Measurements from ENCODE around the gene SLC52A3. TPM values are rescaled to one million over a fixed set of nuclear protein-coding genes. Genes with fewer than 3 reads are reported as not detected.
A peak's percentile ranks its signal among the peaks of the same experiment; 100 is the strongest.

The SLC52A3 gene
- total and polyA plus RNA-seq, 4 experiments from 2014 or later = not detected

DNA sequence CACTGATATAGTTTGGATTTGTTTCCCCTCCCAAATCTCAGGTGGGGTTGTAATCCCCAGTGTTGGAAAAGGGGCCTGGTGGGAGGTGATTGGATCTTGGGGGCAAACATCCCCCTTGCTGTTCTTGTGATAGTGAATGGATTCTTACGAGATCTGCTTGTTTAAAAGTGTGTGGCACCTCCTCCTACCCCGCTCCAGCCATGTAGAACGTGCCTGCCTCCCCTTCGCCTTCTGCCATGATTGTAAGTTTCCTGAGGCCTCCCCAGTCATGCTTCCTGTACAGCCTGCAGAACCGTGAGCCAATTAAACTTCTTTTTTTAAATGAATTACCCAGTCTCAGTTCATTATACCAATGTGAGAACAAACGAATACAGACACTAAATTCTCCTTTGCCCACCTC lies 26.7 kb downstream of the SLC52A3 start:
- Mint-ChIP-seq H3K27me3 (peaks cover 15 to 28% of the 10 kb centered on the region in 2 donors), H3K36me3 (peaks cover 0 to 2% of the 10 kb centered on the region in 2 donors), H3K4me1 (no peaks in the 10 kb centered on the region), H3K9me3 (peaks cover 0 to 28% (median 21%) of the 10 kb centered on the region in 8 donors), H3K27ac (no peak overlapping the region), H3K4me3 (no peak overlapping the region)
- Histone ChIP-seq H3K36me3 (ENCODE audit: insufficient read depth, low read length) (no peaks in the 10 kb centered on the region), H3K4me1 (ENCODE audit: insufficient read depth, low read length) (no peaks in the 10 kb centered on the region), H3K9me3 (ENCODE audit: control insufficient read depth in 1 of 2, low read length in 2 of 2) (no peaks in the 10 kb centered on the region), H3K27me3 (ENCODE audit: insufficient read depth, low read length) (no peaks in the 10 kb centered on the region), H3K4me3 (ENCODE audit: low read length in 2 of 2) (no peak overlapping the region), H3K27ac (ENCODE audit: low read depth, low read length) (no peak overlapping the region)
- POLR2A ChIA-PET (ENCODE audit: partially characterized antibody) = no interaction called here
- no peak for DNase-seq
- CTCF ChIA-PET (ENCODE audit: partially characterized antibody) = interaction anchor here (1.0 kb wide), 1 partner anchor 7 kb away, joined by 3 read pairs; no protein-coding TSS in a partner anchor
- intact Hi-C loops (cut with micrococcal nuclease) = no loop called here

DNA sequence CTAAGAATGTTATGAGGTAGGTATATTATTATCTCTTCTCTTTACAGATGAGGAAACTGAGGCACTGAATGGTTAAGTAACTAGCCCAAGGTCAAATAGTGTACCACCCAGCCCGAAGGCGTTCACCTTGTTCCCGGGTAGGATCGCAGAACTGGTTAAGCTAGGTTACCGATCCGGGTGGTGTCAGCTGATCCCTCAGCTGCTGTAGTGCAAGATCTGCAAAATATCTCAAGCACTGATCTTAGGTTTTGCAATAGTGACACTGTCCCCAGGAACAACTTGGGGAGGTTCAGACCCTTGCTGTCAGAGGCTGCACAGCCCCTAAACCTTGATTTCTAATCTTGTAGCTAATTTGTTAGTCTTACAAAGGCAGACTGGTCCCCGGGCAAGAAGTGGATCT lies 28.1 kb downstream of the SLC52A3 start:
- ChIA-PET CTCF (ENCODE audit: partially characterized antibody) (interaction anchor here (1.1 to 2.3 kb wide), 2 partner anchors 9 to 12 kb away, joined by 3 to 6 read pairs; no protein-coding TSS in a partner anchor), POLR2A (ENCODE audit: partially characterized antibody) (no interaction called here)
- Mint-ChIP-seq H3K9me3 (peaks cover 0 to 18% (median 11%) of the 10 kb centered on the region in 8 donors), H3K4me1 (no peaks in the 10 kb centered on the region), H3K27ac (no peak overlapping the region), H3K27me3 (peaks cover 15 to 26% of the 10 kb centered on the region in 2 donors), H3K4me3 (no peak overlapping the region), H3K36me3 (no peaks in the 10 kb centered on the region)
- H3K9me3 ChIP-seq (ENCODE audit: control insufficient read depth in 1 of 2, low read length in 2 of 2) = no peaks in the 10 kb centered on the region
- H3K27me3 ChIP-seq (ENCODE audit: insufficient read depth, low read length) = no peaks in the 10 kb centered on the region
- H3K27ac ChIP-seq (ENCODE audit: low read depth, low read length) = no peak overlapping the region
- no peaks in the 10 kb centered on the region for H3K4me1 ChIP-seq (ENCODE audit: insufficient read depth, low read length)
- intact Hi-C loops (cut with micrococcal nuclease) = no loop called here
- no peak for DNase-seq
- no peaks in the 10 kb centered on the region for H3K36me3 ChIP-seq (ENCODE audit: insufficient read depth, low read length)
- H3K4me3 ChIP-seq (ENCODE audit: low read length in 2 of 2) = no peak overlapping the region

DNA sequence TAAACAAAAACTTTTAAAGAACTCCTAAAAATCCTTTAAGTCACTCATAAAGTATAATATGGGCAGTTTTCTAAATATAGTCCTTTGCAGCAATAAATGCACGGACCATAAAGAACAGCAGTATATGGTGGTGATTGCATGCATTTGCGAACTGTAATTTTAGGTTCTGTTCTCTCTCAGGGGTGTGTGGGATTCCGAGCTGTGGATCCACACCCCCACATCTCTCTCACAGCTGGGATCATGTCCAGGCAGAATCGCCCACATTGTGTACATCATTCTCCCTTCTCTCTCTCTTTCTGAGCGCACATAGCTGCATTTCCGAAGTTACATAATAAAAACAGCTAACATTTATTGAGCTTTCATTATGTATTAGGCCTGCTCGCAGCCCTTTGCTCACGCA lies 28.6 kb downstream of the SLC52A3 start:
- peaks cover 14 to 27% of the 10 kb centered on the region in 2 donors for H3K27me3 Mint-ChIP-seq
- no peaks in the 10 kb centered on the region for H3K36me3 Mint-ChIP-seq
- intact Hi-C loops (cut with micrococcal nuclease) = loop anchor here (2.0 to 10.0 kb wide), 2 partner anchors 175 to 385 kb away; no protein-coding TSS in a partner anchor
- H3K27ac ChIP-seq (ENCODE audit: low read depth, low read length) = no peak overlapping the region
- H3K4me1 ChIP-seq (ENCODE audit: insufficient read depth, low read length) = no peaks in the 10 kb centered on the region
- no peak for DNase-seq
- no peaks in the 10 kb centered on the region for H3K4me1 Mint-ChIP-seq
- no peaks in the 10 kb centered on the region for H3K27me3 ChIP-seq (ENCODE audit: insufficient read depth, low read length)
- no peak overlapping the region for H3K4me3 ChIP-seq (ENCODE audit: low read length in 2 of 2)
- ChIA-PET CTCF (ENCODE audit: partially characterized antibody) (interaction anchor here (1.1 to 2.3 kb wide), 4 partner anchors 10 to 61 kb away, joined by 3 to 6 read pairs (median 4); no protein-coding TSS in a partner anchor), POLR2A (ENCODE audit: partially characterized antibody) (no interaction called here)
- H3K9me3 Mint-ChIP-seq = peaks cover 0 to 14% (median 7%) of the 10 kb centered on the region in 8 donors
- no peaks in the 10 kb centered on the region for H3K9me3 ChIP-seq (ENCODE audit: control insufficient read depth in 1 of 2, low read length in 2 of 2)
- no peak overlapping the region for H3K27ac Mint-ChIP-seq
- no peak overlapping the region for H3K4me3 Mint-ChIP-seq
- no peaks in the 10 kb centered on the region for H3K36me3 ChIP-seq (ENCODE audit: insufficient read depth, low read length)

DNA sequence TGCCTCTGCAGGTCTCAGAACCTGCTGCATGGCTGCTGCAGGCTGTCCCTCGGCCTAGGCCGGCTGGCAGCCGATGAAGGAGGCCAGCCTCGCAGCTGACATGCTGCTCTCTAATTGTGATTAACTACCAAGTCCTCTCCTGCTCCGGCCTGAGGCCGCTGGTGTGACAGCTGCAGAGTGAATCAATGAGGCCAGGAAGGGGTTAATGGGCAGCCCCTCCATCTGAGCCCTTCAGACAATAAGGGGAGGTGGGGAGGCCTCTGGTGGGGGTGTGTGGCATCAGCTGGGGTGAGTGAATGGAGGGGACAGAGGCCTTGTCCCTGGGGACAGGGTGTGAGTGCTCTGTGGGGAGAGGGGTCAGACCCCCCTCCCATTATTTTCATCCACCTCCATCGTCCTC lies 34.4 kb downstream of the SLC52A3 start:
- Mint-ChIP-seq H3K36me3 (no peaks in the 10 kb centered on the region), H3K4me1 (peaks cover 0 to 5% (median under 1%) of the 10 kb centered on the region in 4 donors), H3K4me3 (no peak overlapping the region), H3K27me3 (peaks cover 21 to 36% of the 10 kb centered on the region in 2 donors), H3K27ac (no peak overlapping the region), H3K9me3 (peaks cover 0 to 4% (median 0%) of the 10 kb centered on the region in 8 donors)
- Histone ChIP-seq H3K36me3 (ENCODE audit: insufficient read depth, low read length) (no peaks in the 10 kb centered on the region), H3K27me3 (ENCODE audit: insufficient read depth, low read length) (peaks cover under 1% of the 10 kb centered on the region), H3K9me3 (ENCODE audit: control insufficient read depth in 1 of 2, low read length in 2 of 2) (no peaks in the 10 kb centered on the region), H3K4me3 (ENCODE audit: low read length in 2 of 2) (no peak overlapping the region), H3K4me1 (ENCODE audit: insufficient read depth, low read length) (no peaks in the 10 kb centered on the region), H3K27ac (ENCODE audit: low read depth, low read length) (no peak overlapping the region)
- POLR2A ChIA-PET (ENCODE audit: partially characterized antibody) = no interaction called here
- CTCF ChIA-PET (ENCODE audit: partially characterized antibody) = interaction anchor here (0.7 kb wide), 1 partner anchor 67 kb away, joined by 3 read pairs; no protein-coding TSS in a partner anchor
- DNase-seq = no peak
- intact Hi-C loops (cut with micrococcal nuclease) = loop anchor here (10.0 kb wide), 1 partner anchor 169 kb away; no protein-coding TSS in a partner anchor

DNA sequence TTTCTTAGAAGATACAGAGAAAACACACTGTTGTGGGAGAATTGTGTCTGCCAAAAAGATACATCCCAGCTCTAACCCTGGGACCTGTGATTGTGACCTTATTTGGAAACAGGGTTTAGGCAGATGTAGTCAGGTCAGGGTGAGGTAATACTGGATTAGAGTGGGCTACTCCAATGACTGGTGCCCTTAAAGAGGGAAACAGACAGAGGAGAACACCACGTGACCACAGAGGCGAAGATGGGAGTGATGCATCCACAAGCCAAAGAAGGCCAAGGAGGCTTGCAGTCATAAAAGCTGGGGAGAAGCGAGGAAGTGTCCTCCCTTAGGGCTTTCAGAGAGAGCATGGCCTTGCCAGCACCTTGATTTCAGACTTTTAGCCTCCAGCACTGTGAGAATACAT lies 35.6 kb downstream of the SLC52A3 start:
- Histone ChIP-seq H3K27ac (ENCODE audit: low read depth, low read length) (no peak overlapping the region), H3K4me3 (ENCODE audit: low read length in 2 of 2) (no peak overlapping the region), H3K4me1 (ENCODE audit: insufficient read depth, low read length) (peaks cover 4% of the 10 kb centered on the region), H3K27me3 (ENCODE audit: insufficient read depth, low read length) (peaks cover 4% of the 10 kb centered on the region), H3K9me3 (ENCODE audit: control insufficient read depth in 1 of 2, low read length in 2 of 2) (no peaks in the 10 kb centered on the region), H3K36me3 (ENCODE audit: insufficient read depth, low read length) (no peaks in the 10 kb centered on the region)
- H3K27ac Mint-ChIP-seq = no peak overlapping the region
- H3K27me3 Mint-ChIP-seq = peaks cover 23 to 40% of the 10 kb centered on the region in 2 donors
- no peak overlapping the region for H3K4me3 Mint-ChIP-seq
- POLR2A ChIA-PET (ENCODE audit: partially characterized antibody) = no interaction called here
- no peaks in the 10 kb centered on the region for H3K36me3 Mint-ChIP-seq
- CTCF ChIA-PET (ENCODE audit: partially characterized antibody) = no interaction called here
- peaks cover 0 to 4% (median 0%) of the 10 kb centered on the region in 8 donors for H3K9me3 Mint-ChIP-seq
- no peak for DNase-seq
- peaks cover 0 to 10% (median under 1%) of the 10 kb centered on the region in 4 donors for H3K4me1 Mint-ChIP-seq
- intact Hi-C loops (cut with micrococcal nuclease) = loop anchor here (10.0 kb wide), 1 partner anchor 168 kb away; no protein-coding TSS in a partner anchor

DNA sequence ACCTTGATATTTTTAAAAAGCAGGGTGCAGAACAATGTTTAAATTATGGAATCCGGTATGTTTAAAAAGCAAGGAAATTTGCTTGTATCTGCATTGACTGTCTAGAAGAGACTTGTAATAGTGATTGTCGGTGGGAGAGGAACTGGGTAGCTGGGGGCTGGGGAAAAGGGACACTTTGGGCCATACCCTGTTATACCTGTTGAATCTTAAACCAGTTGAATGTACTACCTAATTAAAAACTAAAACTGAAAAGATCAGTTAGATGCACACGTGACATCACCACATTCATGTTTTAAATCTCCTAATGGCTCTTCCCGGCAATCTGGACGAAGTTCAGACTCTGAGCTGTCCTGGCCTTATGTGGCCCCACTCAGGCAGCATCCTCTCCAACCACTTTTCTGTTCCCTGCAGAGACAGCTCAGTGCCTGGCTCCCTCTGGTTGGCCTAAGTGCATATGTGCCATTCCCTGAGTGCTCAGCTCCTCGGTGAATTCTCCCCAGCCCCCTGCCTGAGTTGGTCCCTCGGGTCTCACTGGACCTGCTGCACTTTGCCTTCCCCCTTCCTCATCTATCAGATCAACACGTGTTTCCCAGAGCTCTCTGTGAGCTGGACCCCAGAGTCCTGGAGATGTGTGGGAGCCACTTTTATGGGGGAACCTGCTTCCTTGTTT lies 36.3 kb downstream of the SLC52A3 start:
- Histone ChIP-seq H3K4me1 (ENCODE audit: insufficient read depth, low read length) (peaks cover 4% of the 10 kb centered on the region), H3K36me3 (ENCODE audit: insufficient read depth, low read length) (no peaks in the 10 kb centered on the region), H3K9me3 (ENCODE audit: control insufficient read depth in 1 of 2, low read length in 2 of 2) (no peaks in the 10 kb centered on the region), H3K27me3 (ENCODE audit: insufficient read depth, low read length) (peaks cover 4% of the 10 kb centered on the region), H3K27ac (ENCODE audit: low read depth, low read length) (no peak overlapping the region), H3K4me3 (ENCODE audit: low read length in 2 of 2) (no peak overlapping the region)
- Mint-ChIP-seq H3K36me3 (no peaks in the 10 kb centered on the region), H3K4me1 (peaks cover 0 to 13% (median under 1%) of the 10 kb centered on the region in 4 donors), H3K4me3 (no peak overlapping the region), H3K27ac (no peak overlapping the region), H3K27me3 (peaks cover 25 to 42% of the 10 kb centered on the region in 2 donors), H3K9me3 (peaks cover 0 to 4% (median 0%) of the 10 kb centered on the region in 8 donors)
- DNase-seq = no peak
- intact Hi-C loops (cut with micrococcal nuclease) = loop anchor here (10.0 kb wide), 1 partner anchor 167 kb away; no protein-coding TSS in a partner anchor
- CTCF ChIA-PET (ENCODE audit: partially characterized antibody) = interaction anchor here (0.7 kb wide), 1 partner anchor 14 kb away, joined by 3 read pairs; no protein-coding TSS in a partner anchor
- POLR2A ChIA-PET (ENCODE audit: partially characterized antibody) = interaction anchor here (0.7 kb wide), 1 partner anchor 12 kb away, joined by 3 read pairs; no protein-coding TSS in a partner anchor

DNA sequence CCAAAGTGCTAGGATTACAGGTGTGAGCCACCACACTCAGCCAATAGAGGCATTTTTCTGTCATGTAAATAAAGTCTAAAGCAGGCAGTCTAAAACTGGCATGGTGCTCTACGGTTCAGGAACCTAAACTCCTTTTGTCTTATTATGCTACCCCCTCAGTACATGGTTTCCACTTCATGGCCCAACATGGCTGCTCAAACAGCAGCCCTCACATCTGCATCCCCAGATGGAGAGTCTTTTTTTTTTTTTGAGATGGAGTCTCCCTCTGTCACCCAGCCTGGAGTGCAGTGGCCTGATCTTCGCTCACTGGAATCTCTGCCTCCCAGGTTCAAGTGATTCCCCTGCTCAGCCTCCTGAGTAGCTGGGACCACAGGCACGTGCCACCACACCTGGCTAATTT lies 38.3 kb downstream of the SLC52A3 start:
- Mint-ChIP-seq H3K36me3 (no peaks in the 10 kb centered on the region), H3K4me3 (peak overlapping the region in 2 of 8 donors; percentile 13 to 23), H3K27me3 (peaks cover 36 to 50% of the 10 kb centered on the region in 2 donors), H3K9me3 (peaks cover 0 to 4% (median 0%) of the 10 kb centered on the region in 8 donors), H3K27ac (no peak overlapping the region), H3K4me1 (peaks cover 0 to 15% (median under 1%) of the 10 kb centered on the region in 4 donors)
- peaks cover 4% of the 10 kb centered on the region for H3K4me1 ChIP-seq (ENCODE audit: insufficient read depth, low read length)
- H3K4me3 ChIP-seq (ENCODE audit: low read length in 2 of 2) = no peak overlapping the region
- H3K27me3 ChIP-seq (ENCODE audit: insufficient read depth, low read length) = peaks cover 4% of the 10 kb centered on the region
- no peak overlapping the region for H3K27ac ChIP-seq (ENCODE audit: low read depth, low read length)
- DNase-seq = no peak
- CTCF ChIA-PET (ENCODE audit: partially characterized antibody) = no interaction called here
- H3K9me3 ChIP-seq (ENCODE audit: control insufficient read depth in 1 of 2, low read length in 2 of 2) = no peaks in the 10 kb centered on the region
- POLR2A ChIA-PET (ENCODE audit: partially characterized antibody) = no interaction called here
- H3K36me3 ChIP-seq (ENCODE audit: insufficient read depth, low read length) = no peaks in the 10 kb centered on the region
- intact Hi-C loops (cut with micrococcal nuclease) = loop anchor here (10.0 kb wide), 1 partner anchor 165 kb away; no protein-coding TSS in a partner anchor
